SH-SY5Y (cell line): ENCODE data around the gene GSTA5.

ENCODE experiments used
- GATA2 ChIP-seq: IDR thresholded peaks from 2 replicates; pipeline ENCODE4 v1.6.1; 2011; ENCODE audit warnings: mild to moderate bottlenecking, low read depth, low read length
- GATA3 ChIP-seq: IDR thresholded peaks from 2 replicates; pipeline ENCODE4 v1.6.1; 2011; ENCODE audit warnings: low read depth, mild to moderate bottlenecking, low read length, moderate library complexity

DNA sequence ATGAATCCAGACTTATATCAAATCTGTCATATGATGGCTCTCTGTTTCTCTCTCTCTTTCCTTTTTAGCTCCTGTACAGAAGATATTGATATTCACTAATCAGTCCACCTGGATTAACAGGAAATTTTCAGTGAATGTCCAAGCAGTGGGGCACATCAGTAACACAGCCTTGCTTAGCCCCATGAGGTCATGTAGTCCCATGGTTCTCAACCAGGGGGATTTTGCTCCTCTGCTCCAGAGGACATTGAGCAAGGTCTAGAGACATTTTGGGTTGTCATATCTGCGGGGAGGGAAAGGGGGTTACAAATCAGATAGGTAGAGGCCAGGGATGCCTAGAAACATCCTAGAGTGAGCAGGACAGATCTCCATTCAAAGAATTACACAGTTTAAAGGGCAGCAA lies 37.8 kb downstream of the GSTA5 start:
- TF ChIP-seq GATA2, result no peak
- no peak for TF ChIP-seq GATA3
